Uterus (tissue), 4 donors: ENCODE data around the gene ITGB5. TPM values are rescaled to one million over a fixed set of nuclear protein-coding genes. Genes with fewer than 3 reads are reported as not detected.

Experiments used
- DNase-seq, 2 donors: peaks; one replicate each; pipeline ENCODE4 v3.0.0-alpha.2; 2019 to 2020
- H3K27ac ChIP-seq, 2 donors: fragments of 200-600 bp; sonication (generic); 1 replicate in 1 of 2; 2 replicates in 1 of 2; pipeline ENCODE4 v1.5.1; 2016 to 2018
- H3K27me3 ChIP-seq, 2 donors: fragments of 200-600 bp; sonication (generic); one replicate each; pipeline ENCODE4 v1.5.1; 2018 to 2019; ENCODE audit warnings: control low read depth in 1 of 2
- H3K36me3 ChIP-seq, 2 donors: fragments of 200-600 bp; sonication (generic); one replicate each; pipeline ENCODE4 v1.5.1; 2019; ENCODE audit warnings: control low read depth in 1 of 2
- H3K4me1 ChIP-seq, 2 donors: fragments of 200-600 bp; sonication (generic); one replicate each; pipeline ENCODE4 v1.5.1; 2018 to 2019; ENCODE audit warnings: control low read depth in 1 of 2
- H3K4me3 ChIP-seq, 2 donors: fragments of 200-600 bp; sonication (generic); 1 replicate in 1 of 2; 2 replicates in 1 of 2; pipeline ENCODE4 v1.5.1; 2018 to 2019; ENCODE audit warnings: mild to moderate bottlenecking in 1 of 2
- H3K9me3 ChIP-seq, 2 donors: fragments of 200-600 bp; sonication (generic); one replicate each; pipeline ENCODE4 v1.5.1; 2019; ENCODE audit warnings: control low read depth in 1 of 2
- POLR2A ChIP-seq, 2 donors: fragments of 450-650 bp; IDR thresholded peaks; one replicate each; pipeline ENCODE4 v1.6.1; 2016; ENCODE audit warnings: antibody characterized with exemption in 2 of 2, mild to moderate bottlenecking in 1 of 2, moderate library complexity in 1 of 2
- intact Hi-C: fragments of 100-400 bp; cut with DNase I; formaldehyde crosslinking; loops from one replicate; pipeline ENCODE4 v1.15.1; 2023; ENCODE audit warnings: low total_unique reads
- total RNA-seq, 4 donors: library from RNA; depleted of rRNA in 3 of 4; stranded (reverse); fragments of >200 nt in 3 of 4; gene quantifications; one replicate each; pipeline versions ENCODE4 v1.1.0 to v1.2.4, GENCODE V29; 2014 to 2023
- TF ChIP-seq, protein P1 (sequence below), 4 experiments: fragments of 200-600 bp in 2 of 4; fragments of 450-650 bp in 2 of 4; sonication (generic) in 2 of 4; IDR thresholded peaks; one replicate each; pipeline ENCODE4 v1.5.1; 2016 to 2019; ENCODE audit warnings: antibody characterized with exemption in 4 of 4, mild to moderate bottlenecking in 2 of 4, moderate library complexity in 1 of 4
- donor health status: DM: yes; HTN: yes; CAD: no.

The ITGB5 gene
- total RNA-seq, 4 donors from 2014 or later, result 28.7 to 106 (median 71.6) TPM

DNA sequence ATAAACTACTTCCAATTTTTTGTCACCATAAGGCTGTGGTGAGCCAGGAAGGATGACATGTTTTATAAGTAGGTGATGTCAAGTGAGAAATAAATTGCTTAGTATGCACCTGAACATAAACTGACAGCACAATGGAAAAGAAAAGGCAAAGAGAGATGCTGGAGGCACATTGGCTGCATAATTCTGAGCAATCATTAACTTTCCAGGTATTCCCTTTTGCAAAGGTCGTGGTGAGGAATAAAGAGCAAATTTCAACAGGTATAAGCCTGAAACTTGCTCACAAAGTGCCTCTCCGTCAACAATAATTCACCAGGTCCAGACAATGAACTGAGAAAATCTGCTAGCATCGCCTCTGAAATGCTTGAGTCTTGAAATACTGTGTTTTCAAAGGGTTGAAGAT, 48.2 kb downstream of the ITGB5 start:
- intact Hi-C loops, result no loop called here
- Histone ChIP-seq H3K4me1 (peaks cover 5 to 23% of the 10 kb centered on the region in 2 donors), H3K27ac (peak overlapping the region in 1 of 2 donors; percentile 91), H3K9me3 (no peaks in the 10 kb centered on the region), H3K4me3 (no peak overlapping the region), H3K27me3 (no peaks in the 10 kb centered on the region), H3K36me3 (no peaks in the 10 kb centered on the region)
- no peak for DNase-seq
- TF ChIP-seq POLR2A (IDR thresholded peaks at IDR 0.05), result no peak
- TF ChIP-seq, protein P1, sequence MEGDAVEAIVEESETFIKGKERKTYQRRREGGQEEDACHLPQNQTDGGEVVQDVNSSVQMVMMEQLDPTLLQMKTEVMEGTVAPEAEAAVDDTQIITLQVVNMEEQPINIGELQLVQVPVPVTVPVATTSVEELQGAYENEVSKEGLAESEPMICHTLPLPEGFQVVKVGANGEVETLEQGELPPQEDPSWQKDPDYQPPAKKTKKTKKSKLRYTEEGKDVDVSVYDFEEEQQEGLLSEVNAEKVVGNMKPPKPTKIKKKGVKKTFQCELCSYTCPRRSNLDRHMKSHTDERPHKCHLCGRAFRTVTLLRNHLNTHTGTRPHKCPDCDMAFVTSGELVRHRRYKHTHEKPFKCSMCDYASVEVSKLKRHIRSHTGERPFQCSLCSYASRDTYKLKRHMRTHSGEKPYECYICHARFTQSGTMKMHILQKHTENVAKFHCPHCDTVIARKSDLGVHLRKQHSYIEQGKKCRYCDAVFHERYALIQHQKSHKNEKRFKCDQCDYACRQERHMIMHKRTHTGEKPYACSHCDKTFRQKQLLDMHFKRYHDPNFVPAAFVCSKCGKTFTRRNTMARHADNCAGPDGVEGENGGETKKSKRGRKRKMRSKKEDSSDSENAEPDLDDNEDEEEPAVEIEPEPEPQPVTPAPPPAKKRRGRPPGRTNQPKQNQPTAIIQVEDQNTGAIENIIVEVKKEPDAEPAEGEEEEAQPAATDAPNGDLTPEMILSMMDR (IDR thresholded peaks at IDR 0.05), result no peak

GRCh38 chr3:124837730-124838186, 49.4 kb downstream of the ITGB5 start:
- Histone ChIP-seq H3K27me3 (no peaks in the 10 kb centered on the region), H3K4me1 (peaks cover 11 to 23% of the 10 kb centered on the region in 2 donors)

DNA sequence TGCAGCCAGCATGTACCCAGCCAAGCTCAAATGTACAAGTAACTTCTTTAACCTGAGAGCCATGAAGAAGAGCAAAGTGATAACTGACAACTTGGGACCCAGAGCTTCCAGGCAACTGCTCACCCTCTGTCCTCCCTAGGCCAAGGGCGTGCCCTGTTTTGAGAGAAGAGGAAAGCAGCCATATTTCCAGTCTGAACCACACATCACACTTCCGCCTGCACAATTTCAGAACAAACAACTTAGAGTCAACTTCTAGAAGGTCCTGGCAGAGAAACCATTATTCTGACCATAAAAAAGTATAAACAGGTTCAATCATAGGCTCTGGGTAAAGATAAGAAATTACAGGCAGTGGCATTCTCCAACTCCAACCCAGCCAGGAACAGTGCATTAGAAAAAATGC, 50.1 kb downstream of the ITGB5 start:
- H3K4me1 ChIP-seq, result peaks cover 11 to 23% of the 10 kb centered on the region in 2 donors
- no peaks in the 10 kb centered on the region for H3K36me3 ChIP-seq
- intact Hi-C loops, result no loop called here
- no peak for TF ChIP-seq POLR2A (IDR thresholded peaks at IDR 0.05)
- TF ChIP-seq, protein P1 (IDR thresholded peaks at IDR 0.05), result no peak
- H3K27ac ChIP-seq, result peak overlapping the region; percentile 76 to 91
- H3K27me3 ChIP-seq, result no peaks in the 10 kb centered on the region
- no peaks in the 10 kb centered on the region for H3K9me3 ChIP-seq
- DNase-seq, result no peak
- no peak overlapping the region for H3K4me3 ChIP-seq

More at GRCh38 chr3:124837730-124838186, 49.4 kb downstream of the ITGB5 start:
- peak; percentile 66 to 76 for DNase-seq
- Histone ChIP-seq H3K9me3 (no peaks in the 10 kb centered on the region), H3K4me3 (no peak overlapping the region), H3K36me3 (no peaks in the 10 kb centered on the region), H3K27ac (peak overlapping the region; percentile 76 to 91)
- intact Hi-C loops, result no loop called here
- TF ChIP-seq, protein P1 (IDR thresholded peaks at IDR 0.05), result no peak
- TF ChIP-seq POLR2A (IDR thresholded peaks at IDR 0.05), result peak in 1 of 2 donors; percentile 22

- no peak for DNase-seq
- no peaks in the 10 kb centered on the region for H3K27me3 ChIP-seq
- no peaks in the 10 kb centered on the region for H3K36me3 ChIP-seq
- H3K4me3 ChIP-seq, result no peak overlapping the region
- H3K9me3 ChIP-seq, result no peaks in the 10 kb centered on the region
- TF ChIP-seq, protein P1 (IDR thresholded peaks at IDR 0.05), result no peak
- TF ChIP-seq POLR2A (IDR thresholded peaks at IDR 0.05), result no peak
- H3K27ac ChIP-seq, result peak overlapping the region; percentile 76 to 91
- intact Hi-C loops, result no loop called here
- H3K4me1 ChIP-seq, result peaks cover 11 to 23% of the 10 kb centered on the region in 2 donors
These were observed 50.7 kb downstream of the ITGB5 start for GRCh38 chr3:124836448-124836847.

GRCh38 chr3:124834723-124835718, 52.1 kb downstream of the ITGB5 start:
- Histone ChIP-seq H3K4me1 (peaks cover 11 to 23% of the 10 kb centered on the region in 2 donors), H3K9me3 (no peaks in the 10 kb centered on the region), H3K36me3 (no peaks in the 10 kb centered on the region), H3K27me3 (no peaks in the 10 kb centered on the region), H3K4me3 (no peak overlapping the region), H3K27ac (peak overlapping the region; percentile 76 to 91)
- TF ChIP-seq POLR2A (IDR thresholded peaks at IDR 0.05), result no peak
- TF ChIP-seq, protein P1 (IDR thresholded peaks at IDR 0.05), result no peak
- peak; percentile 60 to 76 for DNase-seq
- intact Hi-C loops, result no loop called here
